ENCODE data around the gene BRD1.
"Not testable (repeated sequence)": the region's sequence is repeated elsewhere in the genome, so short reads cannot be mapped to it uniquely, and the experiment has no call there.

Gene BRD1

GRCh38 chr22:49767355-49768062 is 60.2 kb downstream of the BRD1 start:
- no peak overlapping the region for H3K27ac ChIP-seq
- POLR2A ChIA-PET (ENCODE audit: low non-redundant PET) = no interaction called here
- no peak for DNase-seq (ENCODE audit: low spot score)
- CTCF ChIA-PET = interaction anchor here (0.6 to 1.8 kb wide), 4 partner anchors 9 to 292 kb away, joined by 3 to 6 read pairs (median 4); no protein-coding TSS in a partner anchor
- TF ChIP-seq CTCF (conservative IDR thresholded peaks at IDR 0.05; ENCODE audit: low read depth) = peak; percentile 46

GRCh38 chr22:49765951-49766350 is 61.7 kb downstream of the BRD1 start:
- POLR2A ChIA-PET (ENCODE audit: low non-redundant PET) = no interaction called here
- no peak for TF ChIP-seq CTCF (conservative IDR thresholded peaks at IDR 0.05; ENCODE audit: low read depth)
- H3K27ac ChIP-seq = no peak overlapping the region
- CTCF ChIA-PET = no interaction called here
- DNase-seq (ENCODE audit: low spot score) = no peak

GRCh38 chr22:49765091-49765771 is 62.4 kb downstream of the BRD1 start:
- ChIA-PET POLR2A (ENCODE audit: low non-redundant PET) (no interaction called here), CTCF (no interaction called here)
- no peak overlapping the region for H3K27ac ChIP-seq
- DNase-seq (ENCODE audit: low spot score) = no peak
- no peak for TF ChIP-seq CTCF (conservative IDR thresholded peaks at IDR 0.05; ENCODE audit: low read depth)

GRCh38 chr22:49764127-49764581 is 63.5 kb downstream of the BRD1 start:
- H3K27ac ChIP-seq = no peak overlapping the region
- CTCF ChIA-PET = no interaction called here
- TF ChIP-seq CTCF (conservative IDR thresholded peaks at IDR 0.05; ENCODE audit: low read depth) = no peak
- POLR2A ChIA-PET (ENCODE audit: low non-redundant PET) = no interaction called here
- no peak for DNase-seq (ENCODE audit: low spot score)

GRCh38 chr22:49763696-49764095 is 64.0 kb downstream of the BRD1 start:
- no peak for TF ChIP-seq CTCF (conservative IDR thresholded peaks at IDR 0.05; ENCODE audit: low read depth)
- no peak for DNase-seq (ENCODE audit: low spot score)
- no peak overlapping the region for H3K27ac ChIP-seq
- CTCF ChIA-PET = no interaction called here
- POLR2A ChIA-PET (ENCODE audit: low non-redundant PET) = no interaction called here

GRCh38 chr22:49763138-49763537 is 64.5 kb downstream of the BRD1 start:
- H3K27ac ChIP-seq = no peak overlapping the region
- ChIA-PET CTCF (no interaction called here), POLR2A (ENCODE audit: low non-redundant PET) (no interaction called here)
- no peak for TF ChIP-seq CTCF (conservative IDR thresholded peaks at IDR 0.05; ENCODE audit: low read depth)
- DNase-seq (ENCODE audit: low spot score) = no peak

GRCh38 chr22:49762571-49762970 is 65.1 kb downstream of the BRD1 start:
- POLR2A ChIA-PET (ENCODE audit: low non-redundant PET); H3K27ac ChIP-seq; CTCF ChIA-PET; DNase-seq (ENCODE audit: low spot score): not testable (repeated sequence)
